H1 (cell line): Measurements from ENCODE around the gene STK32C.

Experiments
- ASH2L ChIP-seq: fragments of 200-600, 300-600 bp; sonication (generic); IDR thresholded peaks from one replicate; pipeline ENCODE4 v1.7.1; 2017; ENCODE audit warnings: low read length
- BRCA1 ChIP-seq: IDR thresholded peaks from 2 replicates; pipeline ENCODE4 v1.6.1; 2012; ENCODE audit warnings: low read depth, low read length, improper control_type of control experiment
- EP300 ChIP-seq, 2 experiments: IDR thresholded peaks; 1 replicate in 1 of 2; 2 replicates in 1 of 2; pipeline ENCODE4 v1.6.1; 2011 to 2012; ENCODE audit warnings: low read depth in 2 of 2, low read length in 2 of 2, mild to moderate bottlenecking in 2 of 2, borderline replicate concordance in 1 of 2, inconsistent platforms in 1 of 2, moderate library complexity in 1 of 2
- KDM1A ChIP-seq: fragments of 200-600, 300-600 bp; sonication (generic); IDR thresholded peaks from 2 replicates; pipeline ENCODE4 v1.7.1; 2016; ENCODE audit warnings: mild to moderate bottlenecking, low read length, borderline replicate concordance
- PHF8 ChIP-seq: fragments of 200-600 bp; sonication (generic); conservative IDR thresholded peaks from 2 replicates; pipeline ENCODE4 v1.7.1; 2012; ENCODE audit warnings: low read depth, mild to moderate bottlenecking, inconsistent platforms, low read length, moderate library complexity
- POLR2A ChIP-seq, 2 experiments: IDR thresholded peaks; 1 replicate in 1 of 2; 2 replicates in 1 of 2; pipeline ENCODE4 v1.6.1; 2011; ENCODE audit warnings: low read depth in 2 of 2, low read length in 2 of 2, mild to moderate bottlenecking in 2 of 2; ENCODE audit errors: control extremely low read depth in 1 of 2
- RNF2 ChIP-seq: fragments of 200-900, 300-1000 bp; sonication (generic); IDR thresholded peaks from 2 replicates; pipeline ENCODE4 v1.7.1; 2016; ENCODE audit warnings: borderline replicate concordance, low read depth, mild to moderate bottlenecking, antibody characterized with exemption, low read length; ENCODE audit not compliant: poor library complexity, severe bottlenecking; ENCODE audit errors: missing control alignments
- SIN3A ChIP-seq, 2 experiments: IDR thresholded peaks in 1 of 2; conservative IDR thresholded peaks in 1 of 2; 2 replicates each; pipeline ENCODE4 v1.6.1; 2011 to 2012; ENCODE audit warnings: low read length in 2 of 2, improper control_type of control experiment in 1 of 2, low read depth in 1 of 2, mild to moderate bottlenecking in 1 of 2
- TAF1 ChIP-seq: IDR thresholded peaks from 2 replicates; pipeline ENCODE4 v1.6.1; 2011; ENCODE audit warnings: mild to moderate bottlenecking, low read depth, low read length
- TBP ChIP-seq: IDR thresholded peaks from 2 replicates; pipeline ENCODE4 v1.6.1; 2011; ENCODE audit warnings: low read depth, low read length, improper control_type of control experiment
- ZNF274 ChIP-seq: IDR thresholded peaks from 2 replicates; pipeline ENCODE4 v1.7.0; 2012; ENCODE audit warnings: low read length, borderline replicate concordance; ENCODE audit errors: extremely low read depth
- TF ChIP-seq, protein P1 (sequence below), 3 experiments: IDR thresholded peaks; 1 replicate in 2 of 3; 2 replicates in 1 of 3; pipeline versions ENCODE4 v1.5.1 to v1.6.1; 2011; ENCODE audit warnings: low read length in 3 of 3, mild to moderate bottlenecking in 3 of 3, inconsistent platforms in 2 of 3, low read depth in 1 of 3, moderate library complexity in 1 of 3; ENCODE audit not compliant: insufficient read depth in 1 of 3; ENCODE audit errors: control extremely low read depth in 1 of 3

DNA sequence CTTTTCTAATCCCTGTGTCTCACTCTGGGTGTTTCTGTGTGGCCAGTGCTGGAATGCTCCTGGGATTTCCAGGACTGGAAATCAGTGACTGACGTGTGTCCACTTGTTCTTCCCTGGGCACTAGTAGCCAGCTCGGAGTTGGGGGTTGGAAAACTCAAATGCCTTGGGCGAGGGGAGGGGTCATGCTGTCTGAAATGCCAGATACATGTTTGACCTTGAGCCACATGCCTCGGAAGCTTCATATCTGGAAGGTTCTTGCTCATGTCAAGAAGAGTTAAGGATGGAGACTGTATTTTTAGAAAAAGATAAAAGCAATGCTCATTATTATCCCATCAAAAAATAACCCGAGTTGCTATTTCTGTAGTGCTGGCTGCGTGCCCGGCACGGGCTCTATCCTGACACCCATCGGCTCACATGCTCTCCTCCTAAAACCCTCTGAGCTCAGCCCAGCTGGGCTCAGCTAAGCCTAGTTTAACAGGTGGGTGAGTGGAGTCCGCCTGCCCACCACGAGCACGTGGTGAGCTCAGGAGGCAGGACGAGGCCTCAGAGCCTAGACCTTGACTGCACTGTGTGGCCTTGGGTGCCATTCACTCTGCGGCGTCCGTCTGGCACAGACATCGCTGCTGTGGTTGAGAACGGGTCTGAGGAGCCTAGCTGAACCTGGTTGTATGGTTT is 114.6 kb downstream of the STK32C start:
- TF ChIP-seq PHF8 (no peak), TBP (no peak), ZNF274 (no peak), KDM1A (no peak), SIN3A (conservative IDR thresholded peaks at IDR 0.05 in 1 of 2, IDR thresholded peaks at IDR 0.05 in 1 of 2; ENCODE audit: low read depth in 1 of 2, low read length in 2 of 2) (no peak), POLR2A (IDR thresholded peaks at IDR 0.05; ENCODE audit: control extremely low read depth in 1 of 2, low read depth in 2 of 2, low read length in 2 of 2) (no peak), ASH2L (no peak), BRCA1 (no peak), TAF1 (no peak), RNF2 (no peak), EP300 (IDR thresholded peaks at IDR 0.05; ENCODE audit: borderline replicate concordance in 1 of 2, low read depth in 2 of 2, low read length in 2 of 2) (no peak)
- TF ChIP-seq, protein P1, sequence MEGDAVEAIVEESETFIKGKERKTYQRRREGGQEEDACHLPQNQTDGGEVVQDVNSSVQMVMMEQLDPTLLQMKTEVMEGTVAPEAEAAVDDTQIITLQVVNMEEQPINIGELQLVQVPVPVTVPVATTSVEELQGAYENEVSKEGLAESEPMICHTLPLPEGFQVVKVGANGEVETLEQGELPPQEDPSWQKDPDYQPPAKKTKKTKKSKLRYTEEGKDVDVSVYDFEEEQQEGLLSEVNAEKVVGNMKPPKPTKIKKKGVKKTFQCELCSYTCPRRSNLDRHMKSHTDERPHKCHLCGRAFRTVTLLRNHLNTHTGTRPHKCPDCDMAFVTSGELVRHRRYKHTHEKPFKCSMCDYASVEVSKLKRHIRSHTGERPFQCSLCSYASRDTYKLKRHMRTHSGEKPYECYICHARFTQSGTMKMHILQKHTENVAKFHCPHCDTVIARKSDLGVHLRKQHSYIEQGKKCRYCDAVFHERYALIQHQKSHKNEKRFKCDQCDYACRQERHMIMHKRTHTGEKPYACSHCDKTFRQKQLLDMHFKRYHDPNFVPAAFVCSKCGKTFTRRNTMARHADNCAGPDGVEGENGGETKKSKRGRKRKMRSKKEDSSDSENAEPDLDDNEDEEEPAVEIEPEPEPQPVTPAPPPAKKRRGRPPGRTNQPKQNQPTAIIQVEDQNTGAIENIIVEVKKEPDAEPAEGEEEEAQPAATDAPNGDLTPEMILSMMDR (IDR thresholded peaks at IDR 0.05; ENCODE audit: control extremely low read depth in 1 of 3, insufficient read depth in 1 of 3, low read depth in 1 of 3, low read length in 3 of 3) = no peak
